Measurements from ENCODE around the gene LGR6. TPM values are rescaled to one million over a fixed set of nuclear protein-coding genes. Genes with fewer than 3 reads are reported as not detected.

LGR6 gene
- total and polyA plus RNA-seq, 2 of the 4 experiments (the other 2 are of a cell fraction): not detected

DNA sequence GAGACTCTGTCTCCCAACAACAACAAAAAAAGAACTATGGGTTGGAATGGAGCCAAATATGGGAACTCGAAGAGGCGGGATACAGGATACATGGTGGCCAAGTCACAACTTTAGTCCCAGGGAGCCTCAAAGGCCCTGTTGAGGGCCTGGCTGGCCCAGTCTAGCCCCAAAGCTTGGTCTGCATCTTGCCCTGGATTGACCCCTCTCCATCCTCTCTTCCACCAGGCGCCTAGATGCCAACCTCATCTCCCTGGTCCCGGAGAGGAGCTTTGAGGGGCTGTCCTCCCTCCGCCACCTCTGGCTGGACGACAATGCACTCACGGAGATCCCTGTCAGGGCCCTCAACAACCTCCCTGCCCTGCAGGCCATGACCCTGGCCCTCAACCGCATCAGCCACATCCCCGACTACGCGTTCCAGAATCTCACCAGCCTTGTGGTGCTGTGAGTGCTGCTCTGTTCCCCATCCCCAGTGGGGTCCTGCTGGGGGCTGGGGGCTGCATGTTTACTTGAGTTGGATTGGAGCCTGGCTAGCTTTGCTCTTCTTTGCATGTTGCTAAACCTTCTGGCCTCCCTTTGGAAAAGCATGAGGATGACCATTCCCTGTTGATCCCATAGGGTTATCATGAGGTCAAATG is 82.6 kb downstream of the LGR6 start:
- DNase-seq (no peak), ATAC-seq (ENCODE audit: low read depth) (no peak)
- no TSS peak for BruUV-seq (replicated peaks)
- intact Hi-C loops (cut with micrococcal nuclease): no loop called here
- no peak overlapping the region for H4K91ac ChIP-seq (ENCODE audit: insufficient read depth, low read depth, low read length)
- H3K36me3 ChIP-seq (ENCODE audit: control insufficient read depth, insufficient read depth, low read length): no peaks in the 10 kb centered on the region
- no peak overlapping the region for H2BK15ac ChIP-seq (ENCODE audit: low read depth, low read length)
- H3K9ac ChIP-seq (ENCODE audit: low read depth, low read length): no peak overlapping the region
- CTCF ChIA-PET: no interaction called here
- H3K79me1 ChIP-seq (ENCODE audit: low read depth in 1 of 2, low read length in 2 of 2): no peaks in the 10 kb centered on the region
- no peak overlapping the region for H3K4ac ChIP-seq (ENCODE audit: low read depth, low read length)
- H4K20me1 ChIP-seq (ENCODE audit: insufficient read depth, low read length): no peaks in the 10 kb centered on the region
- H3K4me2 ChIP-seq (ENCODE audit: low read depth, low read length): no peak overlapping the region
- no peak overlapping the region for H3K56ac ChIP-seq (ENCODE audit: extremely low read depth, insufficient read depth, low read length)
- 89% methylated on average over 5 of the region's 11 CpGs; no CpG with 5 or more reads in 1 of the 2 experiments for WGBS, 2 experiments (ENCODE audit: extremely low coverage in 2 of 2, insufficient read length in 1 of 2)
- H2AK5ac ChIP-seq (ENCODE audit: low read depth, low read length): no peak overlapping the region
- in situ Hi-C loops (cut with MboI; ENCODE audit: low sequenced_read_pairs): no loop called here
- H3K23ac ChIP-seq (ENCODE audit: low read depth, low read length): no peak overlapping the region
- no peak overlapping the region for H3K14ac ChIP-seq (replicated peaks; ENCODE audit: low read depth, low read length)
- H2BK20ac ChIP-seq (ENCODE audit: low read depth, low read length): no peak overlapping the region
- H2AK9ac ChIP-seq (replicated peaks; ENCODE audit: low read depth, low read length, poor library complexity): no peak overlapping the region
- H4K8ac ChIP-seq (ENCODE audit: low read depth in 2 of 2, low read length in 2 of 2): no peak overlapping the region
- H3K4me3 ChIP-seq (ENCODE audit: insufficient read depth, low read depth, low read length): no peak overlapping the region
- no peak overlapping the region for H2BK120ac ChIP-seq (ENCODE audit: low read depth, low read length)
- POLR2A ChIA-PET (ENCODE audit: unreplicated experiment): no interaction called here
- no peak overlapping the region for H2AFZ ChIP-seq (replicated peaks; ENCODE audit: low read length, poor library complexity)
- H3K27me3 ChIP-seq (ENCODE audit: control insufficient read depth, insufficient read depth, low read length): peaks cover 16% of the 10 kb centered on the region; the same call in 1 of the 2 replicates
- no peaks in the 10 kb centered on the region for H3K9me3 ChIP-seq (ENCODE audit: control insufficient read depth, insufficient read depth, low read length)
- H3K4me1 ChIP-seq (ENCODE audit: control insufficient read depth, insufficient read depth, low read length): peaks cover 13% of the 10 kb centered on the region
- H3K18ac ChIP-seq (ENCODE audit: low read depth, low read length): no peak overlapping the region
- H3K27ac ChIP-seq (ENCODE audit: insufficient read depth, low read length): no peak overlapping the region
- TF ChIP-seq CHD1 (IDR thresholded peaks at IDR 0.05; ENCODE audit: low read depth, low read length): no peak
- TF ChIP-seq MAFK (IDR thresholded peaks at IDR 0.05; ENCODE audit: low read depth, low read length): no peak
- no peak for TF ChIP-seq MAZ (IDR thresholded peaks at IDR 0.05; ENCODE audit: borderline replicate concordance, low read depth, low read length)
- TF ChIP-seq, protein P1, sequence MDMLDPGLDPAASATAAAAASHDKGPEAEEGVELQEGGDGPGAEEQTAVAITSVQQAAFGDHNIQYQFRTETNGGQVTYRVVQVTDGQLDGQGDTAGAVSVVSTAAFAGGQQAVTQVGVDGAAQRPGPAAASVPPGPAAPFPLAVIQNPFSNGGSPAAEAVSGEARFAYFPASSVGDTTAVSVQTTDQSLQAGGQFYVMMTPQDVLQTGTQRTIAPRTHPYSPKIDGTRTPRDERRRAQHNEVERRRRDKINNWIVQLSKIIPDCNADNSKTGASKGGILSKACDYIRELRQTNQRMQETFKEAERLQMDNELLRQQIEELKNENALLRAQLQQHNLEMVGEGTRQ (IDR thresholded peaks at IDR 0.05; ENCODE audit: low read depth, low read length): no peak
- TF ChIP-seq, protein P2, sequence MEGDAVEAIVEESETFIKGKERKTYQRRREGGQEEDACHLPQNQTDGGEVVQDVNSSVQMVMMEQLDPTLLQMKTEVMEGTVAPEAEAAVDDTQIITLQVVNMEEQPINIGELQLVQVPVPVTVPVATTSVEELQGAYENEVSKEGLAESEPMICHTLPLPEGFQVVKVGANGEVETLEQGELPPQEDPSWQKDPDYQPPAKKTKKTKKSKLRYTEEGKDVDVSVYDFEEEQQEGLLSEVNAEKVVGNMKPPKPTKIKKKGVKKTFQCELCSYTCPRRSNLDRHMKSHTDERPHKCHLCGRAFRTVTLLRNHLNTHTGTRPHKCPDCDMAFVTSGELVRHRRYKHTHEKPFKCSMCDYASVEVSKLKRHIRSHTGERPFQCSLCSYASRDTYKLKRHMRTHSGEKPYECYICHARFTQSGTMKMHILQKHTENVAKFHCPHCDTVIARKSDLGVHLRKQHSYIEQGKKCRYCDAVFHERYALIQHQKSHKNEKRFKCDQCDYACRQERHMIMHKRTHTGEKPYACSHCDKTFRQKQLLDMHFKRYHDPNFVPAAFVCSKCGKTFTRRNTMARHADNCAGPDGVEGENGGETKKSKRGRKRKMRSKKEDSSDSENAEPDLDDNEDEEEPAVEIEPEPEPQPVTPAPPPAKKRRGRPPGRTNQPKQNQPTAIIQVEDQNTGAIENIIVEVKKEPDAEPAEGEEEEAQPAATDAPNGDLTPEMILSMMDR (conservative IDR thresholded peaks at IDR 0.05; ENCODE audit: low read depth, low read length): no peak
- TF ChIP-seq NFE2L2 (IDR thresholded peaks at IDR 0.05; ENCODE audit: low read depth, low read length): no peak
- TF ChIP-seq SMC3 (IDR thresholded peaks at IDR 0.05; ENCODE audit: low read depth, low read length): no peak
- TF ChIP-seq POLR2A (IDR thresholded peaks at IDR 0.05; ENCODE audit: low read depth, low read length): no peak
- TF ChIP-seq RAD21 (IDR thresholded peaks at IDR 0.05; ENCODE audit: low read length): no peak
- TF ChIP-seq MXI1 (IDR thresholded peaks at IDR 0.05; ENCODE audit: borderline replicate concordance, low read depth, low read length): no peak
- TF ChIP-seq RFX5 (IDR thresholded peaks at IDR 0.05; ENCODE audit: low read depth, low read length): no peak
- TF ChIP-seq FOS (IDR thresholded peaks at IDR 0.05; ENCODE audit: low read depth, low read length): no peak
- TF ChIP-seq, protein P3, sequence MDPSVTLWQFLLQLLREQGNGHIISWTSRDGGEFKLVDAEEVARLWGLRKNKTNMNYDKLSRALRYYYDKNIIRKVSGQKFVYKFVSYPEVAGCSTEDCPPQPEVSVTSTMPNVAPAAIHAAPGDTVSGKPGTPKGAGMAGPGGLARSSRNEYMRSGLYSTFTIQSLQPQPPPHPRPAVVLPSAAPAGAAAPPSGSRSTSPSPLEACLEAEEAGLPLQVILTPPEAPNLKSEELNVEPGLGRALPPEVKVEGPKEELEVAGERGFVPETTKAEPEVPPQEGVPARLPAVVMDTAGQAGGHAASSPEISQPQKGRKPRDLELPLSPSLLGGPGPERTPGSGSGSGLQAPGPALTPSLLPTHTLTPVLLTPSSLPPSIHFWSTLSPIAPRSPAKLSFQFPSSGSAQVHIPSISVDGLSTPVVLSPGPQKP (IDR thresholded peaks at IDR 0.05; ENCODE audit: borderline replicate concordance, low read depth, low read length): no peak
- no peak for TF ChIP-seq CEBPB (IDR thresholded peaks at IDR 0.05; ENCODE audit: low read depth, low read length)
- no peak overlapping the region for H4K5ac ChIP-seq (ENCODE audit: low read depth, low read length)
- no peak overlapping the region for H2BK5ac ChIP-seq (ENCODE audit: low read depth, low read length, poor library complexity, severe bottlenecking)
- dilution Hi-C loops (cut with HindIII; ENCODE audit: low sequenced_read_pairs, unreplicated experiment): no loop called here
- peaks cover 12% of the 10 kb centered on the region for H3K9me1 ChIP-seq (ENCODE audit: insufficient read depth, low read length)
